HepG2 (cell line): ENCODE measurements around the gene CISD3. TPM values are rescaled to one million over a fixed set of nuclear protein-coding genes. Genes with fewer than 3 reads are reported as not detected.

Source experiments
- ATAD3A ChIP-seq: sonication (generic); formaldehyde crosslinking; IDR thresholded peaks from 2 replicates; pipeline ENCODE4 v1.4.0; 2020; ENCODE audit warnings: missing genetic modification reagents
- ATM ChIP-seq: fragments of 450-650 bp; IDR thresholded peaks from 2 replicates; pipeline ENCODE4 v1.7.1; 2017; ENCODE audit warnings: mild to moderate bottlenecking, borderline replicate concordance
- CCAR2 ChIP-seq: fragments of 200-400 bp; formaldehyde crosslinking; optimal IDR thresholded peaks from 2 replicates; pipeline ENCODE3; 2018; ENCODE audit warnings: low read depth, mild to moderate bottlenecking, low read length, moderate library complexity
- CEBPZ ChIP-seq: IDR thresholded peaks from 2 replicates; pipeline ENCODE4 v1.6.1; 2012; ENCODE audit warnings: low read length, improper control_type of control experiment
- CREBL2 ChIP-seq: sonication (generic); formaldehyde crosslinking; IDR thresholded peaks from 2 replicates; pipeline ENCODE4 v1.8.1; 2023; ENCODE audit warnings: missing genetic modification reagents, mild to moderate bottlenecking, borderline replicate concordance
- ELF4 ChIP-seq: sonication (generic); formaldehyde crosslinking; IDR thresholded peaks from 2 replicates; pipeline ENCODE4 v1.5.0; 2020; ENCODE audit warnings: missing genetic modification reagents, mild to moderate bottlenecking, moderate library complexity, borderline replicate concordance
- FIP1L1 ChIP-seq: fragments of 200-400 bp; formaldehyde crosslinking; IDR thresholded peaks from 2 replicates; pipeline ENCODE4 v1.6.1; 2018; ENCODE audit warnings: low read depth, mild to moderate bottlenecking, low read length, moderate library complexity, borderline replicate concordance; ENCODE audit not compliant: insufficient read depth
- MEIS2 ChIP-seq: sonication (generic); formaldehyde crosslinking; IDR thresholded peaks from 2 replicates; pipeline ENCODE4 v1.9.0; 2021; ENCODE audit warnings: mild to moderate bottlenecking, missing genetic modification reagents
- PAXIP1 ChIP-seq: sonication (generic); formaldehyde crosslinking; conservative IDR thresholded peaks from 2 replicates; pipeline ENCODE4 v1.4.0; 2020; ENCODE audit warnings: mild to moderate bottlenecking, missing genetic modification reagents, moderate library complexity
- PBX2 ChIP-seq: IDR thresholded peaks from 2 replicates; pipeline ENCODE4 v1.6.1; 2016; ENCODE audit warnings: control low read depth
- SNAPC5 ChIP-seq: sonication (generic); formaldehyde crosslinking; IDR thresholded peaks from 2 replicates; pipeline ENCODE4 v1.8.1; 2023; ENCODE audit warnings: mild to moderate bottlenecking, missing genetic modification reagents, borderline replicate concordance
- SNRNP70 ChIP-seq: fragments of 200-400 bp; formaldehyde crosslinking; IDR thresholded peaks from 2 replicates; pipeline ENCODE4 v1.6.1; 2017; ENCODE audit warnings: mild to moderate bottlenecking, low read depth, low read length, moderate library complexity
- SRSF4 ChIP-seq: fragments of 200-400 bp; formaldehyde crosslinking; IDR thresholded peaks from one replicate; pipeline ENCODE4 v1.6.1; 2018; ENCODE audit warnings: mild to moderate bottlenecking, low read depth, low read length, moderate library complexity; ENCODE audit not compliant: poor library complexity, severe bottlenecking
- USF2 ChIP-seq, 2 experiments: sonication (generic) in 1 of 2; formaldehyde crosslinking in 1 of 2; IDR thresholded peaks; 2 replicates each; pipeline versions ENCODE4 v1.5.1 to v1.6.1; 2011 to 2020; ENCODE audit warnings: borderline replicate concordance in 1 of 2, low read depth in 1 of 2, low read length in 1 of 2, mild to moderate bottlenecking in 1 of 2, missing genetic modification reagents in 1 of 2, moderate library complexity in 1 of 2
- ZNF251 ChIP-seq: sonication (generic); formaldehyde crosslinking; IDR thresholded peaks from 2 replicates; pipeline ENCODE4 v1.9.0; 2021; ENCODE audit warnings: mild to moderate bottlenecking, missing genetic modification reagents
- ZNF329 ChIP-seq: sonication (generic); formaldehyde crosslinking; IDR thresholded peaks from 2 replicates; pipeline ENCODE4 v1.9.0; 2021; ENCODE audit warnings: low read depth, mild to moderate bottlenecking, missing genetic modification reagents
- ZNF552 ChIP-seq: sonication (generic); formaldehyde crosslinking; IDR thresholded peaks from 2 replicates; pipeline ENCODE4 v1.9.0; 2022; ENCODE audit warnings: missing genetic modification reagents, mild to moderate bottlenecking, borderline replicate concordance
- polyA plus RNA-seq, 8 experiments: library from polyadenylated mRNA; depleted of rRNA in 3 of 8; stranded (reverse) in 7 of 8; unstranded in 1 of 8; fragments of >200 nt; fragmentation: Illumina TruSeq in 4 of 8; extraction: Trizol in 4 of 8; gene quantifications; 2 replicates each; pipeline versions ENCODE4 v1.2.1 to v1.2.3, GENCODE V29; 2011 to 2016; ENCODE audit warnings: low read depth in 4 of 8, missing spikeins in 1 of 8, mixed read lengths in 1 of 8; ENCODE audit not compliant: insufficient read depth in 1 of 8
- total RNA-seq, 5 experiments: library from RNA; depleted of rRNA; stranded (reverse); fragments of >200 nt; fragmentation: Illumina TruSeq; extraction: Trizol; gene quantifications; 2 replicates each; pipeline ENCODE4 v1.2.3, GENCODE V29; 2016; ENCODE audit warnings: low read depth in 1 of 5

The CISD3 gene
- total and polyA plus RNA-seq, 2 of the 13 experiments (the other 11 are each of a cell fraction or from before 2014, with no cell fraction given), result 30.0 to 34.1 TPM

GRCh38 chr17:38747463-38748148 lies 17.5 kb downstream of the CISD3 start (continued):
- TF ChIP-seq CREBL2 (CRISPR knock-in tag) (peak; percentile 87; the same call in 1 of the 2 replicates), ZNF552 (CRISPR knock-in tag) (no peak), PBX2 (CRISPR knock-in tag) (no peak), CCAR2 (no peak), SRSF4 (no peak), MEIS2 (CRISPR knock-in tag) (no peak), ATAD3A (CRISPR knock-in tag) (no peak), SNRNP70 (no peak), CEBPZ (no peak), ATM (no peak), USF2 (IDR thresholded peaks at IDR 0.05; ENCODE audit: low read depth, low read length) (no peak), USF2 (CRISPR knock-in tag; IDR thresholded peaks at IDR 0.05; ENCODE audit: borderline replicate concordance) (no peak), ZNF251 (CRISPR knock-in tag) (no peak), ZNF329 (CRISPR knock-in tag) (no peak), FIP1L1 (no peak), PAXIP1 (CRISPR knock-in tag) (no peak; the same call in 1 of the 2 replicates), SNAPC5 (CRISPR knock-in tag) (no peak), ELF4 (CRISPR knock-in tag) (no peak)
